HG02678 (cell line): ENCODE data around the gene WWOX.

Source experiments
- ATAC-seq: cut with Tn5 transposase; IDR thresholded peaks from one replicate; pipeline ENCODE4 v1.9.1; 2021; ENCODE audit warnings: mild to moderate bottlenecking, moderate library complexity; ENCODE audit not compliant: unreplicated experiment

The WWOX gene

DNA sequence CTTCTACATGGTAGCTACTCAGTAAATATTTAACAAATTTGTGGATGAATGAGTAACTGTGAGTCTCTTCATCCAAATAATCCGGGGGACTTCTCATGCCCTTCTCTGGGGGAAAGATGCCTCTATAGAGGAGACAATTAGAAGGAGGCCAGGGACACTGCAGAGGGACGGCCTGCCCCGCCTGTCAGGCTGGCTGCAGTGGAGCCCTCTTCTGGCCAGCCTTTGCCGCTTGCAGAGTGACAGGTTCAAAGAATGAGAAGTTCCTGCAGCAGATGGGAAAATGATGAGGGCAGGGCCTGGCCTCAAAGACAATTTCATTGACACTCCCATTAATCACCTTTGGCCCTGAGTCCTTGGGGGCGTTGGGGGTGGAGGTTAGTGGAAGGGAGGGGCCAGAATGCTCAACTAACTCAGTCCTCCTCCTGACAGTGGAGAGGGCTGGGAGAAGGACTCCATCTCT lies 1162.1 kb downstream of the WWOX start:
- no peak for ATAC-seq

DNA sequence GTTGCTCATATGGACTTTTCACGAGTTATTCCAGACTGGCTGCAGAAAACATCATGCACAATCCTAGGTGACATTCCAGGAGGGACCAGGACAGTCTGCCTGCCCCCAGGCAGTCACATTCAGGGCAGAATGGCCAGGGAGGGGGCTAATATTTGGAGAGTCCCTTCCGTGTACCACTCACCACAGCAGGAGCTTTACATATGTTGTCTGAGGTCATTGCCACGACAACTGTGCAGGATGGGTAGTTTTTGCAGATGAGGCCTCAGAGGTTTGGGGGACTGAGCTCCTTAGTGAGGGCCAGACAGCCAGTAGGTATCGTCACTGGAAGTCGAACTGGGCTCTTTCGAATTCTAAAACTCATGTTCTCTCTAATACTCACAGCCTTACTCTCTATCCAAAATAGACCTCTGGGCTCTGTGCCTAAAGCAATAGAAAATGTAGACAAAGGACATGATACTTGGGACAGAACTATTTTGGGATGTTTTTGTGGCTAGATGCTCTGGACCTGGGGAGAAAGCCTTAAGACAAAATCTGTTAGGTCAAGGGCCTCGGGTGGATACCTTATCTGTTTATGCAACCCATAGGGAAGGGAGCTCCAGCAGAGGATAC lies 1162.6 kb downstream of the WWOX start:
- ATAC-seq: no peak
